Neural progenitor cell (in vitro differentiated cells): ENCODE data around the gene GTPBP1.

ENCODE experiments used
- CTCF ChIP-seq: fragments of 200-600 bp; sonication (generic); IDR thresholded peaks from 2 replicates; pipeline ENCODE4 v1.5.1; 2017; ENCODE audit warnings: antibody characterized with exemption, mild to moderate bottlenecking
- EZH2 ChIP-seq: fragments of 200-600 bp; sonication (generic); IDR thresholded peaks from 2 replicates; pipeline ENCODE4 v1.6.1; 2017; ENCODE audit warnings: antibody characterized with exemption, mild to moderate bottlenecking, moderate library complexity

DNA sequence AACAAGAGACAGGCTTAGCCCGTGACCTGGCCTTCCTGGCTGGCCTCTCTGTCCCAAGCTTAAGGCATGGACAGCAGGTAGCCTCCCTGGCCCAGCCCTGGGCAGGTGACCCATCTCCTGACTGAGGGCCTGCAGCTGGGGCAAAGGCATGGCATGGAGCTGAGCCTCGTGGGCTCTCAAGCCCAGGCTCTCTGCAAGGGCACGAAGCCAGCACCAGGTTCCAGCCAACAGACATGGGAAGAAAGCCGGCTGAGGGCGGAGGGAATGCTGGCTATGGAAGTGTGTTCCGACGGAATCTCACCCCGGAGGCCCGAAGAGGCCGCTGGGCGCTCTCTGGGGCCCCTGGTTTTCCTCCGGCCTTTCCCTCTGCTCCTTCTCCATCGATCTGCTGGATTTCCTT is 75.3 kb downstream of the GTPBP1 start:
- TF ChIP-seq EZH2 (no peak), CTCF (no peak)
